GM06990 (cell line): ENCODE data around the gene FHIT.
"Not testable (repeated sequence)": the region's sequence is repeated elsewhere in the genome, so short reads cannot be mapped to it uniquely, and the experiment has no call there.

Experiments used
- DNase-seq: peaks from one replicate; pipeline ENCODE4 v3.0.0-alpha.2; 2011; ENCODE audit not compliant: insufficient read length; ENCODE audit errors: extremely low read depth
- H3K27me3 ChIP-seq: replicated peaks from 2 replicates; pipeline ENCODE4 v1.6.0; 2011; ENCODE audit warnings: low read length; ENCODE audit not compliant: control insufficient read depth, insufficient read depth
- H3K36me3 ChIP-seq: 2 replicates; pipeline ENCODE4 v1.5.1; 2011; ENCODE audit warnings: low read length; ENCODE audit not compliant: control insufficient read depth, insufficient read depth
- H3K4me3 ChIP-seq: replicated peaks from 2 replicates; pipeline ENCODE4 v1.5.1; 2011; ENCODE audit warnings: low read depth, mild to moderate bottlenecking, control low read depth, low read length
- CTCF ChIP-seq: IDR thresholded peaks from 2 replicates; pipeline ENCODE4 v1.5.1; 2011; ENCODE audit warnings: low read length, control low read depth, mild to moderate bottlenecking, inconsistent platforms; ENCODE audit not compliant: insufficient read depth, poor library complexity, severe bottlenecking

Gene FHIT

DNA sequence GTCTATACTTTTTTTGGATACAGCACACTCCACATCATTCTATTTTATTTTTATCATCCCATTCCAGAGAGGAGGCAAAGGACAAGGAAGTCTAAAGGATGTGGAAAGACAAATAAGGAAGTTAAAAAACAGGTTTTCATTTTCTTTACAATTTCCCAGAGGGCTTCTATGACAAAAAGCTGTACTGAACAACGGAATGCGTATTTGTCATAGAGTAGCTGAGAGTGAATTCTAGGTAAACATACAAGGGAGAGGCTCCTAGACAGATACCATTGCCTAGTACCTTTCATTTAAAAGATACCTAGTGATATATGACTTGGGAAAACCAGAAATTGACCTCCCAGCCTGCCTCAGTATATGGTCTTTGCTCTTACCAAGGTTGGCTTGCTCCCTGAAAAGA, 341.7 kb downstream of the FHIT start:
- TF ChIP-seq CTCF = no peak
- DNase-seq = no peak
- H3K27me3 ChIP-seq = no peaks in the 10 kb centered on the region

DNA sequence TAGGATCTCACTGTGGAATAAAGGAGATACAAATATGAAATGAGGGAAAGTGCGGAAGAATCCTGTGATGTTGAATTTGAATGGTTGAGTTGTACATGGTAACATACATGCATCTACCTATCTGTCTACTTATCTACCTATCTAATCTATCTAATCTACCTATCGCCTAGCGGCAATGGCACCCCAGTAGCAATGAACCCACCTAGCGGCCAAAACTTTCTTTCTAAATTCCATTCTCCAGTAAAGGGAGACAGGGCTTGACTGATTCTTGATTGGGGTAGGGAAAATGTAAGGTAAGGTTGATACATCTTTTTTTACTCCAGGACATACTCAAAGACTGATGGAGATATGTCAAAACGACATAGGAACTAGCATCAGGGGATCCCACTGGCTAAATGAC, 345.0 kb downstream of the FHIT start:
- no peak for DNase-seq
- Histone ChIP-seq H3K36me3 (no peaks in the 10 kb centered on the region), H3K4me3 (no peak overlapping the region), H3K27me3 (no peaks in the 10 kb centered on the region)
- no peak for TF ChIP-seq CTCF

More for the DNA sequence above, 341.7 kb downstream of the FHIT start:
- Histone ChIP-seq H3K36me3 (no peaks in the 10 kb centered on the region), H3K4me3 (no peak overlapping the region)

GRCh38 chr3:60898321-60898720, 352.9 kb downstream of the FHIT start:
- H3K27me3 ChIP-seq = no peaks in the 10 kb centered on the region
- no peak for TF ChIP-seq CTCF
- no peaks in the 10 kb centered on the region for H3K36me3 ChIP-seq
- no peak for DNase-seq
- no peak overlapping the region for H3K4me3 ChIP-seq

DNA sequence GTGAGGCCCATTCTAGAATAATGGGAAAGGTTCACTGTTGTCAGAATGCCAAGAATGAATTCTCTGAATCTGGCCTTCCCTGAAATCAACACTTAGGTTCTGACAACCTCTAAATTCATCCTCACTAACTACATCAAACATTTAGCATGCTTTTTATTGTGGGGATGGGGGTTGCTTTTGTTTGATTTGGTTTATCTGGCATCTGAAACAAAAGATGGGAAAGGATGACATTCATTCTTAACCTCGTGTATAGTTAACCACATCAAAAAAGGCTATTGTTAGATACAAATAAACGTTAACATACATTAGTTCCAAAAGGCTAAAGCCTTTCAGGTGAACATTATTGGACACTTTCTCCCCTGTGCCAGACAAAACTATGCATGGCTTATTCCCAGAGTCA, 357.3 kb downstream of the FHIT start:
- TF ChIP-seq CTCF = no peak
- no peak for DNase-seq
- H3K36me3 ChIP-seq = no peaks in the 10 kb centered on the region
- H3K4me3 ChIP-seq = no peak overlapping the region
- no peaks in the 10 kb centered on the region for H3K27me3 ChIP-seq

GRCh38 chr3:60890226-60890625, 361.0 kb downstream of the FHIT start:
- Histone ChIP-seq H3K4me3 (no peak overlapping the region), H3K36me3 (no peaks in the 10 kb centered on the region), H3K27me3 (no peaks in the 10 kb centered on the region)
- DNase-seq = no peak
- no peak for TF ChIP-seq CTCF

DNA sequence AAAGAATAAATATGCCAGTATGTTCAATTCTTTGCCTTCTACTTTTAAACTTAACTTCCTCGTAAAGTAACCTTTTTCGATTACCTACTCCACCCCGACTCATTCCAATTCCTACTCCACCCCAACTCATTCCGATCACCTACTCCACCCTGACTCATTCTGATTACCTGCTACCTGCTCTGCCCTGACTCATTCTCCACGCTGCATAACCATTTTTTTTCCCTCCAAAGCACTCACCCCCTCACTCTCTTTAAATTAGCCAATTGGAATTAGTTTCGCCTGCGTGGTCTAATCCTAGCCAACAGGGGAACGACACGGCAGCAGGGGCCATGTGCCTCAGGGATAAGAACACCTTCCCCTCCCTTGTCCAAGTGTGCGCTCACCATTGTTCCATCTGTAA, 362.3 kb downstream of the FHIT start:
- not testable (repeated sequence) for DNase-seq, H3K4me3 ChIP-seq, H3K36me3 ChIP-seq, H3K27me3 ChIP-seq

GRCh38 chr3:60887574-60887973, 363.7 kb downstream of the FHIT start:
- no peak overlapping the region for H3K4me3 ChIP-seq
- TF ChIP-seq CTCF = no peak

More at GRCh38 chr3:60887574-60887973, 363.7 kb downstream of the FHIT start:
- Histone ChIP-seq H3K36me3 (no peaks in the 10 kb centered on the region), H3K27me3 (no peaks in the 10 kb centered on the region)
- DNase-seq = no peak
